H1 (cell line): Measurements from ENCODE around the gene FGD4. TPM values are rescaled to one million over a fixed set of nuclear protein-coding genes. Genes with fewer than 3 reads are reported as not detected.

Experiments
- CBX5 ChIP-seq: fragments of 300-800, 300-1000 bp; sonication (generic); IDR thresholded peaks from 2 replicates; pipeline ENCODE4 v1.7.1; 2016; ENCODE audit warnings: antibody characterized with exemption, low read length, low read depth
- JUN ChIP-seq: IDR thresholded peaks from 2 replicates; pipeline ENCODE4 v1.6.1; 2011; ENCODE audit warnings: low read depth, mild to moderate bottlenecking, improper control_type of control experiment, low read length
- PHF8 ChIP-seq: fragments of 200-600 bp; sonication (generic); conservative IDR thresholded peaks from 2 replicates; pipeline ENCODE4 v1.7.1; 2012; ENCODE audit warnings: low read depth, mild to moderate bottlenecking, inconsistent platforms, low read length, moderate library complexity
- POLR2A ChIP-seq, 2 experiments: IDR thresholded peaks; 1 replicate in 1 of 2; 2 replicates in 1 of 2; pipeline ENCODE4 v1.6.1; 2011; ENCODE audit warnings: low read depth in 2 of 2, low read length in 2 of 2, mild to moderate bottlenecking in 2 of 2; ENCODE audit errors: control extremely low read depth in 1 of 2
- SRF ChIP-seq: IDR thresholded peaks from 2 replicates; pipeline ENCODE4 v1.6.1; 2011; ENCODE audit warnings: mild to moderate bottlenecking, low read depth, low read length, moderate library complexity
- polyA plus RNA-seq, 7 experiments: library from polyadenylated mRNA; depleted of rRNA in 3 of 7; stranded (reverse) in 5 of 7; unstranded in 2 of 7; fragments of >200 nt in 5 of 7; fragments of 200-250 nt in 2 of 7; gene quantifications; 1 replicate in 5 of 7; 2 replicates in 1 of 7; 4 replicates in 1 of 7; pipeline versions ENCODE4 v1.2.1 to v1.2.3, GENCODE V29; 2011 to 2013; ENCODE audit warnings: missing spikeins in 2 of 7, mixed read lengths in 2 of 7
- total RNA-seq: library from RNA; stranded (reverse); fragmentation: NEBNext Ultra II Directional; extraction: Animal tissue kit (Norgen Biotek cat#: 25700); gene quantifications from 2 replicates; pipeline ENCODE4 v1.2.1, GENCODE V29; 2021

Gene FGD4
- total and polyA plus RNA-seq, 2 of the 8 experiments (the other 6 are each of a cell fraction or from before 2014, with no cell fraction given), result 8.5 to 48.2 TPM

DNA sequence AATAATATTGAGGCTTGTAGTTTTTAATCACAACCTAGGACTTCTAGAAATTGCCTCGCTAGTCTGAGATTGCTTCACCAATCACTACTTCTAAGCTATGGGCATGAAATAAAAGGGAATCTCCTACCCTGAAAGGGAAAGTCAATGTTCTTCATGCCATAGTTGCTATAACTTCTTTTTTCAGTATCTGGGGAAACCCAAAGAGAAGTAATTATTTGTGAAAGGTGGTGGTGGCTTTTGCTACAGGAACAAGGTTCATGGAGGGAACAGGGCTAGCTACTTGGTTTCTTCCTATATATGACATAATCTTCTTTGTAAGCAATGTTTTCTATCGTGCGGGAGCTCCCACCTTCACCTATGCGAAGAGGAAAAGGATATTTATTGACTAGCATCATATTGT, 218.2 kb downstream of the FGD4 start (continued):
- no peak for TF ChIP-seq CBX5
- TF ChIP-seq SRF, result no peak
- no peak for TF ChIP-seq PHF8
- TF ChIP-seq POLR2A (IDR thresholded peaks at IDR 0.05; ENCODE audit: control extremely low read depth in 1 of 2, low read depth in 2 of 2, low read length in 2 of 2), result no peak
- no peak for TF ChIP-seq JUN
